ENCODE results near the gene DPEP3. TPM values are rescaled to one million over a fixed set of nuclear protein-coding genes. Genes with fewer than 3 reads are reported as not detected.
A peak's percentile ranks its signal among the peaks of the same experiment; 100 is the strongest.
"Not testable (repeated sequence)": the region's sequence is repeated elsewhere in the genome, so short reads cannot be mapped to it uniquely, and the experiment has no call there.

DPEP3 gene
- total and polyA plus RNA-seq, 10 of the 15 experiments (the other 5 are each of a cell fraction or from before 2014, with no cell fraction given), result not detected

- no peak for TF ChIP-seq IRF5 (IDR thresholded peaks at IDR 0.05; ENCODE audit: borderline replicate concordance)
- no peak for TF ChIP-seq FOXK2 (IDR thresholded peaks at IDR 0.05)
- peak; percentile 71 for TF ChIP-seq RUNX3 (IDR thresholded peaks at IDR 0.05; ENCODE audit: low read length)
- no peak for TF ChIP-seq HDGF (IDR thresholded peaks at IDR 0.05)
- TF ChIP-seq RELB (IDR thresholded peaks at IDR 0.05; ENCODE audit: low read depth), result peak; percentile 46
- no peak for TF ChIP-seq REST (IDR thresholded peaks at IDR 0.05; ENCODE audit: low read depth, low read length)
- TF ChIP-seq SIN3A (IDR thresholded peaks at IDR 0.05; ENCODE audit: low read depth, low read length), result no peak
Observed at GRCh38 chr16:67995423-67995822, 15.1 kb upstream of the DPEP3 start (continued).

GRCh38 chr16:67994040-67994408, 13.7 kb upstream of the DPEP3 start:
- POLR2A ChIA-PET, result interaction anchor here (0.6 kb wide), 1 partner anchor 302 kb away, joined by 4 read pairs; no protein-coding TSS in a partner anchor
- H3K27ac ChIP-seq (ENCODE audit: control insufficient read depth, insufficient read depth), result peak overlapping the region; percentile 64
- H3K4me1 ChIP-seq (ENCODE audit: control insufficient read depth, insufficient read depth, low read length), result peaks cover 39% of the 10 kb centered on the region
- CTCF ChIA-PET, result interaction anchor here (0.6 to 2.3 kb wide), 16 partner anchors 9 to 480 kb away, joined by 3 to 15 read pairs (median 4); partner anchors contain the start of genes DDX28 and DUS2
- DNase-seq (ENCODE audit: low read depth, low spot score); intact Hi-C loops (cut with micrococcal nuclease; ENCODE audit: unreplicated experiment); H4K20me1 ChIP-seq (ENCODE audit: control insufficient read depth, insufficient read depth); H3K9me3 ChIP-seq (replicated peaks; ENCODE audit: control insufficient read depth, insufficient read depth, low read length); H3K79me2 ChIP-seq (ENCODE audit: control insufficient read depth, insufficient read depth, low read length); FAIRE-seq; H3K36me3 ChIP-seq (ENCODE audit: control insufficient read depth in 2 of 2, insufficient read depth in 2 of 2, low read length in 1 of 2); BruUV-seq (replicated peaks); H3K27me3 ChIP-seq (replicated peaks in 1 of 2; ENCODE audit: control insufficient read depth in 2 of 2, insufficient read depth in 2 of 2, low read length in 1 of 2): not testable (repeated sequence)
- peak overlapping the region; percentile 78 for H2AFZ ChIP-seq (ENCODE audit: control insufficient read depth, low read depth, low read length)
- SMC1A ChIA-PET (ENCODE audit: uncharacterized antibody, unreplicated experiment), result interaction anchor here (1.2 to 1.8 kb wide), 3 partner anchors 47 to 473 kb away, joined by 3 to 11 read pairs (median 5); no protein-coding TSS in a partner anchor
- RAD21 ChIA-PET (ENCODE audit: unreplicated experiment), result interaction anchor here (0.6 to 1.3 kb wide), 10 partner anchors 9 to 461 kb away, joined by 3 to 5 read pairs (median 4); no protein-coding TSS in a partner anchor
- H3K4me3 ChIP-seq, result peak overlapping the region; percentile 24; the same call in 1 of the 2 replicates
- H3K9ac ChIP-seq (ENCODE audit: control insufficient read depth, insufficient read depth, low read length), result peak overlapping the region; percentile 68
- H3K4me2 ChIP-seq (ENCODE audit: control insufficient read depth, insufficient read depth), result peak overlapping the region; percentile 79
- in situ Hi-C loops (cut with MboI), result loop anchor here (5.0 kb wide), 1 partner anchor 233 kb away; no protein-coding TSS in a partner anchor
- ATAC-seq, result peak; percentile 1; the same call in 2 of the 3 replicates
- WGBS (ENCODE audit: insufficient coverage, insufficient replicate concordance, low lambda C conversion rate, missing lambda C conversion rate), result 0% methylated on average over 4 of the region's 6 CpGs

Data from GM12878 (cell line).